KOPT-K1 (cell line): Measurements from ENCODE around the gene TCEA2.

Experiments
- H3K27ac ChIP-seq: fragments of 200-600 bp; sonication (generic); 2 replicates; pipeline ENCODE4 v1.5.1; 2016; ENCODE audit warnings: antibody characterized with exemption, mild to moderate bottlenecking, low read depth, low read length; ENCODE audit not compliant: poor library complexity, severe bottlenecking
- H3K36me3 ChIP-seq: fragments of 200-600 bp; sonication (generic); 2 replicates; pipeline ENCODE4 v1.5.1; 2017; ENCODE audit warnings: antibody characterized with exemption, mild to moderate bottlenecking, low read length, moderate library complexity; ENCODE audit not compliant: insufficient read depth
- H3K9me3 ChIP-seq: fragments of 200-600 bp; sonication (generic); 2 replicates; pipeline ENCODE4 v1.5.1; 2017; ENCODE audit warnings: antibody characterized with exemption, low read length, mild to moderate bottlenecking; ENCODE audit not compliant: insufficient read depth, poor library complexity, severe bottlenecking

TCEA2 gene

DNA sequence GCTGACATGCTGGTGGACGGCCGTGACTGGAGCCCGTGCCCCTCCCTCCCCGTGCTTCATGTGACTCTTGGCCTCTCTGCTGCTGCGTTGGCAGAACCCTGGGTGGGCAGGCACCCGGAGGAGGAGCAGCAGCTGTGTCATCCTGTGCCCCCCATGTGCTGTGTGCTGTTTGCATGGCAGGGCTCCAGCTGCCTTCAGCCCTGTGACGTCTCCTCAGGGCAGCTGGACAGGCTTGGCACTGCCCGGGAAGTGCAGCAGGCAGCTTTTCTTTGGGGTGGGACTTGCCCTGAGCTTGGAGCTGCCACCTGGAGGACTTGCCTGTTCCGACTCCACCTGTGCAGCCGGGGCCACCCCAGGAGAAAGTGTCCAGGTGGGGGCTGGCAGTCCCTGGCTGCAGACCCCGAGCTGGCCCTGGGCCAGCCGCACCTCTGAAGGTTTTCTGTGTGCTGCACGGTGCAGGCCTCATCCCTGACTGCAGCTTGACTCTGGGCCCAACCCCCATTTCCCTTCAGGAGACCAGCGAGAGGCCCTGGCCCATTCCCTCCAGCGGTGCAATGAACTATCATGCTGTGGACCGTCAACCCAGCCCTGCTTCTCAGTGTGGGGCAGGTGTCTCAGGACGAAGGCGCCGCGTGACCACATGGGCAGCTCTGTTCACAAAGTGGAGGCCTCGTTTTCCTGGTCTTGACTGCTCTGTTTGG, 36.2 kb downstream of the TCEA2 start:
- Histone ChIP-seq H3K36me3 (no peaks in the 10 kb centered on the region), H3K27ac (no peak overlapping the region), H3K9me3 (no peaks in the 10 kb centered on the region)

DNA sequence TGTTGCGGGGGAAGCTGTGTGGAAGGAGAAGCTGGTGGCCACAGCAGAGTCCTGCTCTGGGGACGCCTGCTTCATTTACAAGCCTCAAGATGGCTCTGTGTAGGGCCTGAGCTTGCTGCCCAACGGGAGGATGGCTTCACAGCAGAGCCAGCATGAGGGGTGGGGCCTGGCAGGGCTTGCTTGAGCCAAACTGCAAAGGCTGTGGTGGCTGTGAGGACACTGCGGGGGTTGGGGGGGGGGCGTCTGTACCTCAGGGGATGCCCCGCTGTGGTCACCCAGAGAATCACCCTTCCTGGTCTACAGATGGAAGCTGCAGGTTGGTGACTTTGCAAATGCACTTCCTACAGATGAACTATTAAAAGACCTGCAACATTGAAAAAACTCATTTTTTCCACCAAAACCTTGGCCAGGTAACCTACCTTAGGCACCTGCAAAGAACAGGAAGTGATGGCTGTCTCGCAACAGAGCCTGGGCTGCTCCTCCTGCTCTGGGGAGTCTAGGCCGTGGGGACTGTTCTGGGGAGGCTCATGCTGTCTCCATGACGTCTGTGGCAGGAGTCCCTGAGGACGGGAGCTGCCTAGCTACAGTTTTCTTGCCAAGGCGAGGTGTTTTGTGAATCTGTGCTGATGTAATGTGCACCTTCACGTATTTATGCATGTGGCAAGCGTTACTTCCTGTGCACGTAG, 37.0 kb downstream of the TCEA2 start:
- Histone ChIP-seq H3K9me3 (no peaks in the 10 kb centered on the region), H3K36me3 (no peaks in the 10 kb centered on the region), H3K27ac (no peak overlapping the region)

DNA sequence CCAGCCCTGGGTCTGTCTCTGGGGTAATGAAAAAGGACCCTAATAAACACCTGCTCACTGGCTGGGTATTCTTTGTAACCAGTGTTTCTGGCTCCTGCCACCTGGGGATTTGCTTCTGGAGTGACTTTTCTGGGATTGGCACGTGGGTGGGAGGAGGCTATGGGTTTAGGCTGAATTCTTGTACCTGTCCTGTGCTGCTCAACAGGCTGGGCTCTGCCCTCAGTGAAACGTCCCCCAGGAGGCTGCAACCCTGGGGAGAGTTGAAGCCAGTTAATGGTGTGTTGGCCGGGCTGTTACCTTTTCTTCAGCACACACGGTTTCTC, 37.5 kb downstream of the TCEA2 start:
- no peak overlapping the region for H3K27ac ChIP-seq
- H3K9me3 ChIP-seq, result no peaks in the 10 kb centered on the region
- no peaks in the 10 kb centered on the region for H3K36me3 ChIP-seq

DNA sequence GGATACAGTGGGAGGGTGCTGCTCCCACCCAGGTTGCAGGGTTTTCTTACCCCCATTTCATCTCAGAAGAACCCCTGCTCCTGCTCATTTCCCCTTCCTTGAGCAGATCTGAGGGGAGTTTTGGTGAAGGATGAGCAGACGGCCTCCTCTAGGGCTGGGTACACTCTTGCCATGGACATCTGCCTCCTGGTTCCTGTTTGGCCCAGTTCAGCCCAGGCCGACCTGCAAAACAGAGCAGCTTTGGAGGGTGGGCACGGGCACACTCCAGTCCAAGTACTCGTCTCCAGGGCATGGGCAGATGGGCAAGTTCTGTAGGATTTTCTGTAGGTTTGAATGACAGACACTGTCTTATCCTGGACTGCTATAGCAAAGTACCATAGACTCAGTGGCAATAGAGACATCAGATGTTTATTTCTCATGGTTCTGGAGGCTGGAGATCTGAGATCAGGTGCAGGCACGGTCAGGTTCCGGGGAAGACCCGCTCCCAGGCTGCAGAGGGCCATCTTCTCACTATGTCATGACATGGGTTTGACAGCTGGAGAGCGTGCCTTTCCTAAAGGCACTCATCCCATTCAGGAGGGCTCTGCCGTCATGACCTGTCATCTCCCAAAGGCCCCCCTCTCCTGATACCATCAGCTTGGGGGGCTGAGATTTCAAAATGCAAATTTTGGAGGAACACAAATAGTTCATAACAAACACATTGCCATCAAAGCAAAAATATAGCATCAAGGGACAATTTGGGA, 38.1 kb downstream of the TCEA2 start:
- Histone ChIP-seq H3K27ac (no peak overlapping the region), H3K9me3 (no peaks in the 10 kb centered on the region), H3K36me3 (no peaks in the 10 kb centered on the region)

DNA sequence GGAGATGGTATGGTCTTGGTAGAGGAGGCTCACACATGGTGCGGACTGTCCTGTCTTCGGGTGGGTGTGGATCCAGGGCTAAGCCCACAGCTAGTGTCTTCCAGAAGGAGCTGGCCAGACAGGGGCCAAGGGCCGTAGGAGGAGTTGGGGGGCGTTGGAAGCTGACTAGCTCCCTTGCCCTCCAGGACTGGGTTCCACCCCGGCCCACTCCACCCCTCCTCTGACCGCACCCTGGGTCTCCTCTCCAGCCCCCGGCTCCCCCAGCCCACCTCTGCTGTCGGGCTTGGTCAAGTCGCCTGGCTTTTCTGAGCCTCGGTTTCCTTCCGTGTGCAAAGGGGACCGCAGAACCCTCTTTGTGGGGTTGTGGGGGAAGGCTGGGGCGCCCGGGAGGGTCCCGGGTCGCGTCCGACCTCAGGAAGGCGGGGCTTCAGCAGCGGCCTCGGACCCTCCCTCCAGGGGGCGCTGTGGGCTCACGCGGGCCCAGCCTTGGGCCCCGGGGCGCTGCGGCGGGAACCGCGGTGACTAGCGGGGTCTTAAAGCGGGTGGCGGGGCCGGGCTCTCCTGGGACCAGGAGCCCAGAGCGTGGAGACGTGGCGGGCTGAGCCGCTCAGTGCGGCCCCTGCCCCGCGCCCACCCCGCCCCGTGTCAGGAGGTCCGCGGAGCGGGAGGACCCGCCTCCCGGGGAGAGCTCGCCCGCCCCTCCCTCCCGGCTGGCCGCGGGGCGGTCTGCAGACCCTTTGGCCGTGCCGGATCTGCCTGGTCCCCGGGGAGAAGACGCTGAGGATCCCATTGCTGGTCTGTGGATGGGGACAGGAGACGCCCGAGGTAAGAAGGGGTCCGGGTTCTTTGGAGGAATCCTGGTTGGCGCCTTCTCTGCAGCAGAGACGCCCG, 39.0 kb downstream of the TCEA2 start:
- Histone ChIP-seq H3K36me3 (no peaks in the 10 kb centered on the region), H3K9me3 (no peaks in the 10 kb centered on the region), H3K27ac (no peak overlapping the region)

DNA sequence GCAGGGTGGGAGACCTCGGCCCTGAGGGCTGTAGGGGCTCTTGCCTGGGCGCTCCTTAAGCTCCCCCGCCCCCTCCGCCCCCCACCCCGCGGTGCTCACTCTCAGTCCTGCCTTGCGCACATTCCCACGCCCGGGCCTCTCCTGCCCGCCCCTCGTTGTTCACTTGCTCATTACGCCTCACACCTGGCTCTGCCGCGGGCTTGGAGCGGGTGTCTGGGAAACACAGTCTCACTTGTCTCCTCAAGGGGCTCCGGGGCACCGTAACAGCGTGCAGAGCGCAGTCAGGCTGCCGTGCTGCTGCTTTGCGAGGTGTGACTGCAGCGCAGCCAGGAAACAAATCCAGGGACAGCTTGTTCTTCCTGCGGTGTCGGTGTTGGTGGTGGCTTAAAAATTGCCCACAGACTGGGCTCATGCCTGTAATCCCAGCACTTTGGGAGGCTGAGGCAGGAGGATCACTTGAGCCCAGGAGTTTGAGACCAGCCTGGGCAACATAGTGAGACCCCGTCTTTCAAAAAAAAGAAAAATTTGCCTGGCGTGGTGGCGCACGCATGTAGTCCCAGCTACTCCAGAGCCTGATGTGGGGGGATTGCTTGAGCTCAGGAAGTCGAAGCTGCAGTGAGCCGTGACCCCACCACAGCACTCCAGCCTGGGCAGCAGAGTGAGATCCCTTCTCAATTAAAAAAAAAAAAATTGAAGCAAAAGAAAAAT, 39.8 kb downstream of the TCEA2 start:
- no peaks in the 10 kb centered on the region for H3K36me3 ChIP-seq
- no peak overlapping the region for H3K27ac ChIP-seq
- H3K9me3 ChIP-seq, result no peaks in the 10 kb centered on the region

DNA sequence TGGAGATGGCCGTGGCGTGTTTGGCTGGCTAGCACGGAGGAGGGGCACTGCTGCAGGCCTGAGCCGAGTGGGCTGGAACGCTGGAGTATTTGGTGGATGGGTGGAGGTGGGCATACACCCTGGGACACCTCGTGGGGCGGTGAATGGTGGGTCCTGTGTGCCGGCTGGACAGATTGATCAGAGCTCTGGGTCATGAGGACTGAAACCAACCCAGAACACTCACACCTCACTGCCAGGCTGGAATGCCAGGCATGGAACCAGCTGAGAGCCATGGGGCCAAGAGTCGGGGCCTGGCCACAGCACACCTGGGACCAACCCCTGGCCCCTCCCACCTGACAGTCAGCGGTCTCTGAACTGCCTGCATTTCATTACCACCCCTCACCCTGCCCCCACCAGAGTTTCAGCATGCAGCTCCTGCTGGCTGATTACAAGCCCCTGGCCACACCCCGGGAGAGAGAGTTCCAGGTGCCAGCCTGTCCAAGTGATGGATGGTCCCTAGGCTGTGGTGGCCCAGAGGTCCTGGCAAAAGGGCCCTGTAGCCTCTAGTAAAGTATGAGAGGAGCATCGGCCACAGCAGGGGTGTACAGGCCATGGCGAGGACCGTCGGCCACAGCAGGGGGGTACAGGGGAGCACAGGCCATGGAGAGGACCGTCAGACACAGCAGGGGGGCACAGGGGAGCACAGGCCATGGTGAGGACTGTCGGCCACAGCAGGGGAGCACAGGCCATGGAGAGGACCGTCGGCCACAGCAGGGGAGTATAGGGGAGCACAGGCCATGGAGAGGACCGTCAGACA, 41.1 kb downstream of the TCEA2 start:
- no peaks in the 10 kb centered on the region for H3K9me3 ChIP-seq
- no peaks in the 10 kb centered on the region for H3K36me3 ChIP-seq
- no peak overlapping the region for H3K27ac ChIP-seq

DNA sequence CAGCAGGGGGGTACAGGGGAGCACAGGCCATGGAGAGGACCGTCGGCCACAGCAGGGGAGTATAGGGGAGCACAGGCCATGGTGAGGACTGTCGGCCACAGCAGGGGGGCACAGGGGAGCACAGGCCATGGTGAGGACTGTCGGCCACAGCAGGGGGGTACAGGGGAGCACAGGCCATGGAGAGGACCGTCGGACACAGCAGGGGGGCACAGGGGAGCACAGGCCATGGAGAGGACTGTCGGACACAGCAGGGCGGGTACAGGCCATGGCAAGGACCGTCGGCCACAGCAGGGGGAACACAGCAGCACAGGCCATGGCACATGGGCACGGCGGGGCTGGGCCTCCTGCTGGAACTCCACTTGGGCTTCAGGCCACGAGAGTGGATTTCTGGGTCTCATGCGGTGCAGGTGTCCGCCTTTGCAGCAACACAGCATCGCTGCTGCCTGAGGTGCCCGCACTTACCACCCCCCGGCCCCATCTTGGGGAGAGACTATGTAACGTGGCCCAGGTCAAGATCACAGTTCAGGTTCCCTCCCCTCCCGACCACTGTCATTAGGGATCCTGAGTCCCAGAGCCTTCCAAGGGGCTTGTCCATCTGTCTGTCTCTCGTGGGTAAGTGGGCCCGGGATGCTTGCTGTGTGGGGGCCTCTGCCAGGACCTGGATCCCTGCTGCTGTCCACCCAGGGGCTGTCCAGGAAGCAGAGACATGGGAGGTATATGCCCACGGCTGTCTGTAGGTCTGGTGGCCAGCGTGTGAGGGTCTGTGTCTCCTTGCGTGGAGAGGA, 41.9 kb downstream of the TCEA2 start:
- H3K9me3 ChIP-seq, result no peaks in the 10 kb centered on the region
- H3K36me3 ChIP-seq, result no peaks in the 10 kb centered on the region
- H3K27ac ChIP-seq, result no peak overlapping the region

DNA sequence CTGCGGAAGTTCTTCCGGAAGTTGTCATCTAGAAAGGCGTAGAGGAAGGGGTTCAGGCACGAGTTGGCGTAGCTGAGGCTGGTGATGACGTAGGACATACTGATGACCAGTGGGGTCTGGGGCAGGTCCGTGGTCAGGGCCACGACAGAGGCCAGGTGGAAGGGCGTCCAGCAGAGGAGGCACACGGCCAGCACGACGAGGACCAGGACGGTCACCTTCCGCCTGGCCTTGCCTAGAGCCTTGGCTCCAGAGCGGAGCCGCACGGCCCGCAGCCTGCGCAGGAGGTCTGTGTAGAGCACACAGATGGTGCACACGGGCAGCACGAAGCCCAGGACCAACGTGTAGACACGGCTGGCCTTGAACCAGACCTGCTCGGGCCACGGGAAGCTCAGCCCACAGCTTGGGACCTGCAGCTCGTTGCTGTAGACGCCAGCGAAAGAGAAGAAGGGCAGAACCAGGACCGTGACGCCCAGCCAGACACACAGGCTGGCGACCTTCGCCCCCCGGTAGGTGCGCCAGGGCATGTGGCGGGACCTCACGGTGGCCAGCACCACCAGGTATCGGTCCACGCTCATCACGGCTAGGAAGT, 42.9 kb downstream of the TCEA2 start:
- H3K9me3 ChIP-seq, result no peaks in the 10 kb centered on the region
- H3K36me3 ChIP-seq, result no peaks in the 10 kb centered on the region
- no peak overlapping the region for H3K27ac ChIP-seq

DNA sequence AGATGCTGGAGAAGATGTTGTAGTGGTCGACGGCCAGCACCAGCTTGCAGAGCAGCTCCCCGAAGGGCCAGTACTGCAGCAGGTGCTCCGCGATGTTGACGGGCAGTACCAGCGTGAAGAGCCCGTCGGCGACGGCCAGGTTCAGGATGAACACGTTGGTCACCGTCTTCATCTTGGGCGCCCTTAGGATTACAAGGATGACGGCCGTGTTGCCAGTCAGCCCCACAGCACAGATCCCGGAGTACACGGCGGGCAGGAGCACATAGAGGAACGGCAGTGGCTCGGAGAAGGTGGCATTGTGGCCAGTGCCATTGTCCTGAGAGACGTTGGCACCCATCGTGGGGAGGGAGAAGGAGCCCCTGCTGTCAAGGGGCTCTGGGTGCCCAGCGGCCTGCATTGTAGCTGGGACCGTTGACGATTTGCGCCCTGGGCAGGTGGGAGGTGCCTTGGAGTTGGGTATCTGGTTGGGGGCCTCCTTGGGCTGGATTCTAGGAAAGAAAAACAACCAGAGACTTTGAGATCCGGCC, 43.5 kb downstream of the TCEA2 start:
- Histone ChIP-seq H3K9me3 (no peaks in the 10 kb centered on the region), H3K36me3 (no peaks in the 10 kb centered on the region), H3K27ac (no peak overlapping the region)

DNA sequence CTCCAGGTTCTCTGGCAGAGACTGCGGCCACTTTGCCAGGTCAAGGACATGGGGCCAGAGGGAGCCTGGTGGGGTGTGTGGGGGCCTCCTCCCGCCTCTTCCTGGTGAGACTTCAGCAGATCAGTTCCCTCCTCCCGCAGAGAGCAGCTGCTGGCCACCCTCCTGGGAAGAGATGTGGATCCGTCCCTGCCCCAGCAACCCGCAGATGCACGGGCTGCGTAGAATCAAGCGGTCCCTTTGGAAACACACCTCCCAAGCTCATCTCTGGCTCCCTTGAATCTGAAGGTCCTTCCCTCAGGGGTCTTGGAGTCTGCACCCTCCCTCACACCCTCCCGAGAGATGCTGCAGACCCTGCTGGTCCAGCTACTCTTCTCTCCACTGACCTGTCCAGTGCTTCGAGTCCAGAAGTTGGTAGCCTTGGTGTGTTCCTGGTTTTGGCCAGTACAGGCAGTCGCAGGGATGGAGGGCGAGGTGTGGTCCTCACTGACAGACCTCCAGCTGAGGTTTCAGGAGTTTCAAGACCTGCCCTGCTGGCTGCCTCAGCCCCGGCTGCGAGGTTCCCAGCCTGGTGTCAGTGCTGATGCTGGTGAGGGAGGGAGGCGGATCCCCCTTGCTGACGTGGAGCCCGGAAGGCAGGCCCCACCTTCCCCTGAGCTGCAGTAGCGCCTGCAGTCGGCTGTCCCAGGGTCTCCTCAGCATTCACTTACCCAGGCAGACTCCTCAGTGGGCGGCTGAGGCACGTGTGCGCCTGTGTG, 44.2 kb downstream of the TCEA2 start, which contains the start of gene NPBWR2:
TSS of gene NPBWR2 (minus strand) at position 585 of the 755 bp plus-strand sequence. CDS start 734 bp downstream, outside the sequence.
- Histone ChIP-seq H3K27ac (no peak within 1 kb of the TSS), H3K36me3 (no peaks in the 10 kb centered on the region), H3K9me3 (no peaks in the 10 kb centered on the region)

DNA sequence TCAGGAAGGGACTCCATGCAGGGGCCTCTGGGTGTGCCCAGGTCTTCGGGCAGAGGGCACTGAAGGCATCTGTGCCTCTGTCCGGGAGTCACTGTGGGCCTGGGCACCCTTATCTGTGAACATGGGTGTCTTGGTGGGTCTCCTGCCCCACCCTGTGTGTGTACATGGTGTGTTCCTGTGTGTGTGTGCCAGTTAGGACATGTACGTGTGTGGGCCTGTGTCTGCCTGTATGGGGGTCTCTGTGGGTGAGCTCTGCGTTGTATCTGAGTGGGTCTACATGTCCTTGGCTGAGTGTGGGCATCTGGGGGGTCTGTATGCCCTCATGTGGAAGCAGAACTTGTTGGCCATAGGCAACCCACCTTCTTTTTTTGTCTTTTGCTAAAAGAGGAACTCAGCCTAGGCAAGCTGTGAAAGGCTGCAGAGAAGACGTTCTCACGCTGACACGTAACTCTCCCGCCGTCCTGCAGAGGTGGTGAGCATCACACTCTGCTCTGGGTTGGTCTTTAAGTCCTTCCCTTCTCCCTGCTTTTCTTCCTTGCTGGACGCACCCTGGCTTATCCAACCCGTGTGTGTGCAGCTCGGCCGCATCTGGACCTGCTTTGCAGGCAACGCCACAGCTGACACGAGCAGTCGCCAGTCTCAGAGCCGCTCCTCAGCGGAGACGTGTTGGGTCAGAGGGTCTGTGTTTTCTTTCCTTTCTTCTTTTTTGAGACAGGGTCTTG, 44.9 kb downstream of the TCEA2 start:
- H3K9me3 ChIP-seq, result no peaks in the 10 kb centered on the region
- H3K36me3 ChIP-seq, result no peaks in the 10 kb centered on the region
- no peak overlapping the region for H3K27ac ChIP-seq
